Suppressor macrophage (primary cell): ENCODE data around the gene CAV2.
A peak's percentile ranks its signal among the peaks of the same experiment; 100 is the strongest.

ENCODE experiments used
- DNase-seq, 4 experiments: peaks; one replicate each; pipeline ENCODE4 v3.0.0-alpha.2; 2020 to 2022

Gene CAV2

DNA sequence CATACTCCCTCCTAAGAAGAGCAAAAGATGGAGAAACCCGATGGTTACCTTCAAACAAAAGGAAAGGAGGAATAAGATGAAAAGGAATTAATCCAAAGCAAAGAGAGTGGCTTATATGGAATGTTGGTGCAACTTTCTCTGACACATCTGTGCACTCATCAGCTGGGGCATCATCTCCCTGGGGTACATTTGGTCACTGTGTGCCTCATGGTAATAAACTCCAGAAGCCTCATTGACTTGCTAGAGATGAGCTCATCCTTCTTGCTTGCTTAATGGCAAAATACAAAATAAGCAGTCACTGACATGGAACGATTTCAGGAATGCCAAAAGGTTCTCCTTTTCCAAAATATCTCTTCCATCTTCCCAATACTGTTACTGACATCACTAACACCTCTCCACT, 47.8 kb downstream of the CAV2 start:
- no peak for DNase-seq

DNA sequence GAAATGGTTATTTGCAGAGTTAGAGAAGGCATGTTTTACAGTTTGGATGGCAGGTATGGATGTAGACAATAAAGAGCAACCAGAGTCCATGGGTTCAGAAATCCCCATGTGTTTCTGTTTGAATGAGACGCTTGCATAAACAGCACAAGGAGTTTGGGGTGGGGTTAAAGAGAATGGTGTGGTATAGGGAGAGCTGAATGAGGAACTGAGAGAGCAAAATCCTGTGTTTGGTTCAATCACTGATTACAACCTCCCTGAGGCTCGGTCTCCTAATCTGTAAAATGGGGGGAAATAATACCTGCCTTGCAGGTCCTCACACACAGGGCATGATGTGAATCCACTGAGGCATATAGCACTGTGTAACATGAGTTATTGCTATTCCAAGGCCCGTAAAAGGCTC, 49.0 kb downstream of the CAV2 start:
- DNase-seq: no peak

GRCh38 chr7:116549370-116549769, 49.8 kb downstream of the CAV2 start:
- no peak for DNase-seq

- DNase-seq: peak in 1 of 4 experiments; percentile 30
These were observed 52.2 kb downstream of the CAV2 start for GRCh38 chr7:116551692-116552091.

GRCh38 chr7:116552602-116553001, 53.1 kb downstream of the CAV2 start:
- no peak for DNase-seq

- no peak for DNase-seq
These were observed 53.8 kb downstream of the CAV2 start for GRCh38 chr7:116553168-116553964.

- no peak for DNase-seq
These were observed 54.9 kb downstream of the CAV2 start for GRCh38 chr7:116554436-116554835.

DNA sequence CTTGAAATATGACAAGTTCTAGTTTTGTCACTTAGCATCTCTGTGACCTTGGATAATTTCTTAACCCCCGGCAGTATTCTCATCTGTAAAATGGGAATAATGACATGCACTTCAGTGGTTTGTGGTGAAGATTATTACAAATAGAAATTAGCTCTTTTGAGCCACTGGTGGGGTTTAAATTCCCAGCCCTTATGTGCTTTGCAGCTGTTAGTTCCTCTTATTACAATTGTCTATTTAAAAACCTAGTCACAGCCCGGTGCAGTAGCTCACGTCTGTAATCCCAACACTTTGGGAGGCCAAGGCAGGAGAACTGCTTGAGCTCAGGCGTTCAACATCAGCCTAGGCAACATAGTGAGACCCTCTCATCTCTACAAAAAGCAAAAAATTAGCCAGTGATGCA, 55.4 kb downstream of the CAV2 start:
- peak in 1 of 4 experiments; percentile 4 for DNase-seq

- DNase-seq: no peak
These were observed 57.6 kb downstream of the CAV2 start for GRCh38 chr7:116557066-116557585.

DNA sequence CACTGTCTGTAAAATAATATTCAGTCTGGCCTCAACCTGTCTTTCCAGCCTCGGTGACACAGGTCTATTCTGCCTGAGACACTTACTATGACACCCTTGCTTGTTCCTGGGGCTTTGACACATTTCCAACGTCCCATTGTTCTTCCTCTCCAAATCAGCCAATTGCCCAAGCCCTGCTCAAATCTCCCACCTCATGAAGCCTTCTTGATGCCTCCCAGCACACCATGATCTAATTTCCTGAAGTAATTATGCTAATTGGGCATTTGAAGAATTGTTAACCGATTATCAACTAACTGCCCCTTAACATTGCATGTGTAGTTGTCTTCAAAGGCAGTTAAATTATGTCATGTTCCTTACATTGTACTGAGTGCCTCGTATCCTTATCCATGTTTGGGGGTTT, 58.4 kb downstream of the CAV2 start:
- no peak for DNase-seq
